22Rv1 (cell line): ENCODE measurements around the gene PRRT3.

Source experiments
- ZFX ChIP-seq: fragments of 450-650 bp; IDR thresholded peaks from 2 replicates; pipeline ENCODE4 v1.6.1; 2017; ENCODE audit warnings: antibody characterized with exemption, borderline replicate concordance
- TF ChIP-seq, protein P1 (sequence below): fragments of 450-650 bp; IDR thresholded peaks from 2 replicates; pipeline ENCODE4 v1.5.1; 2017; ENCODE audit warnings: mild to moderate bottlenecking

DNA sequence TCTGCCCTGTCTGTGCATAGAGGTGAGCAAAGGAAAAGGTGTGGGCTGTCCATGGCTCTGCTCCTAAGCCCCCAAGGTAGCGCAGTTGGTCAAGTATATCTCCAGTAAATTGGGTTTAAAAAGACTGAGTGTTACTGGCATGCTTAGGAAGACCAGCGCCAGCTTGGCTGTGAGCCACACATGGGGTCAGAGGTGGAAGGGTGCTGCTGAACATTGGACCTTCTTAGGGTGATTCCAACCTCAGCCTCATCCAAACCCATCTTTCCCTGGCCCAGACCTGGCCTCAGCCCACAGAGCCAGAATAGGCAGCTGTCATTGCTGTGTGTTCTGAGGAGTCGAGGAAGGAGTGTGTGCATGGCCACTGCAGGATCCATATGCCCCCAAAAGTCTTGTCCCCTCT, 43.9 kb downstream of the PRRT3 start:
- no peak for TF ChIP-seq ZFX
- TF ChIP-seq, protein P1, sequence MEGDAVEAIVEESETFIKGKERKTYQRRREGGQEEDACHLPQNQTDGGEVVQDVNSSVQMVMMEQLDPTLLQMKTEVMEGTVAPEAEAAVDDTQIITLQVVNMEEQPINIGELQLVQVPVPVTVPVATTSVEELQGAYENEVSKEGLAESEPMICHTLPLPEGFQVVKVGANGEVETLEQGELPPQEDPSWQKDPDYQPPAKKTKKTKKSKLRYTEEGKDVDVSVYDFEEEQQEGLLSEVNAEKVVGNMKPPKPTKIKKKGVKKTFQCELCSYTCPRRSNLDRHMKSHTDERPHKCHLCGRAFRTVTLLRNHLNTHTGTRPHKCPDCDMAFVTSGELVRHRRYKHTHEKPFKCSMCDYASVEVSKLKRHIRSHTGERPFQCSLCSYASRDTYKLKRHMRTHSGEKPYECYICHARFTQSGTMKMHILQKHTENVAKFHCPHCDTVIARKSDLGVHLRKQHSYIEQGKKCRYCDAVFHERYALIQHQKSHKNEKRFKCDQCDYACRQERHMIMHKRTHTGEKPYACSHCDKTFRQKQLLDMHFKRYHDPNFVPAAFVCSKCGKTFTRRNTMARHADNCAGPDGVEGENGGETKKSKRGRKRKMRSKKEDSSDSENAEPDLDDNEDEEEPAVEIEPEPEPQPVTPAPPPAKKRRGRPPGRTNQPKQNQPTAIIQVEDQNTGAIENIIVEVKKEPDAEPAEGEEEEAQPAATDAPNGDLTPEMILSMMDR: no peak
